Measurements from ENCODE around the gene RNU11.

The RNU11 gene

DNA sequence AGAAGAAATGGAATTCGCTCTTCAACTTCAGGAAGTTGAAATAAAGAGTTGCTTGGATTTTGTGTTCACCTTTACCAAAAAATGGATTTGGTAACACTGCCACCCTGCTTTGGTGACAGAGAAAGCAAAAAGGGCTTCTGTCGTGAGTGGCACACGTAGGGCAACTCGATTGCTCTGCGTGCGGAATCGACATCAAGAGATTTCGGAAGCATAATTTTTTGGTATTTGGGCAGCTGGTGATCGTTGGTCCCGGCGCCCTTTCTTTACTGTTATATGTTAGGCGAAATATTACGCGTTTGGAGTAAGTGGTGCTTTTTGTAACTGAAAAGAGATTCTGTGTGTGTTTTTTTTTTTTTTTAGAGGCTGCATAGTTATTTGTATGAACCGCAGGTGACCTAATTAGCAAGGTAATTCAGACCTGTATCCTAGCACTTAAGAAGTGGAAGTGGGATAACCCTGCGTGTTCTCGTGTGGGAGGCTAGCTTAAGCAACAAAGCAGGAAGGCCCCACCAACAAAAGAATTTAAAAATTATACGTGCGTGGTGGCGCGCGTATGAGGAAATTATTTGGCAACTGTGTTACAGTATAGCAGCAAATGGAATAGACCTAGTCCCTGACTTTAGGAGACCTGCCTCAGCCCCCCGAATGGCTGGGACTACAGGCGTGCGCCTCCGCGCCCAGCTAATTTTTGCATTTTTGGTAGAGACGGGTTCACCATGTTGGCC is at the start of gene RNU11:
RNU11 (plus strand) TSS at position 127 of the 725 bp plus-strand sequence.
- TF ChIP-seq, protein P1, sequence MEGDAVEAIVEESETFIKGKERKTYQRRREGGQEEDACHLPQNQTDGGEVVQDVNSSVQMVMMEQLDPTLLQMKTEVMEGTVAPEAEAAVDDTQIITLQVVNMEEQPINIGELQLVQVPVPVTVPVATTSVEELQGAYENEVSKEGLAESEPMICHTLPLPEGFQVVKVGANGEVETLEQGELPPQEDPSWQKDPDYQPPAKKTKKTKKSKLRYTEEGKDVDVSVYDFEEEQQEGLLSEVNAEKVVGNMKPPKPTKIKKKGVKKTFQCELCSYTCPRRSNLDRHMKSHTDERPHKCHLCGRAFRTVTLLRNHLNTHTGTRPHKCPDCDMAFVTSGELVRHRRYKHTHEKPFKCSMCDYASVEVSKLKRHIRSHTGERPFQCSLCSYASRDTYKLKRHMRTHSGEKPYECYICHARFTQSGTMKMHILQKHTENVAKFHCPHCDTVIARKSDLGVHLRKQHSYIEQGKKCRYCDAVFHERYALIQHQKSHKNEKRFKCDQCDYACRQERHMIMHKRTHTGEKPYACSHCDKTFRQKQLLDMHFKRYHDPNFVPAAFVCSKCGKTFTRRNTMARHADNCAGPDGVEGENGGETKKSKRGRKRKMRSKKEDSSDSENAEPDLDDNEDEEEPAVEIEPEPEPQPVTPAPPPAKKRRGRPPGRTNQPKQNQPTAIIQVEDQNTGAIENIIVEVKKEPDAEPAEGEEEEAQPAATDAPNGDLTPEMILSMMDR (IDR thresholded peaks at IDR 0.05; ENCODE audit: poor library complexity, severe bottlenecking) = no peak

DNA sequence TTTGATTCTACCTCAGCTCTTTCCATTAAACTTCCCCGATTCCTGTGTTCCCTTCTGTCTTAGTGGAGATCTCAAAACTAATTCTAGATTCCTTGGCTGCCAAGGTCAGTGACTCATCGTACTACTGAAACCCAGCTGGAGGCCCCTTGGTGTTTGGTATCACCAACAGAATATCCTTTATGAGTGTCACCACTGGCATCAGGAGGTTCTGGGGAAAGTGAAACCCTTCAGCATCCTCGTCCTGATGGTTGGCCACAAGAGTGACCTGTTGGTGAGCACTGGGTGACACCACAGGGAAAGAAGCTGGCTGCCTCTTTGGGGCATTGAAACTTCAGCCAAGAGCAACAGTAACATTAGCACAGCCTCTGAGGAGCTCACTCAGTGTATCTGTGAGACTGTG is 46.7 kb upstream of the RNU11 start:
- DNase-seq (ENCODE audit: low spot score) (no peak), ATAC-seq (ENCODE audit: low read depth) (peak; percentile 77)
- Histone ChIP-seq H3K4me1 (ENCODE audit: insufficient read depth, poor library complexity, severe bottlenecking) (peaks cover 14% of the 10 kb centered on the region), H3K27me3 (ENCODE audit: insufficient read depth, poor library complexity, severe bottlenecking) (no peaks in the 10 kb centered on the region), H3K4me3 (ENCODE audit: severe bottlenecking) (no peak overlapping the region), H3K9me3 (ENCODE audit: severe bottlenecking) (no peaks in the 10 kb centered on the region), H3K36me3 (ENCODE audit: low read depth) (peaks cover 31% of the 10 kb centered on the region), H3K27ac (ENCODE audit: poor library complexity, severe bottlenecking) (peak overlapping the region; percentile 29)
- TF ChIP-seq, protein P1 (IDR thresholded peaks at IDR 0.05; ENCODE audit: poor library complexity, severe bottlenecking) = no peak

More for the DNA sequence above, at the start of gene RNU11:
- no peaks in the 10 kb centered on the region for H3K36me3 ChIP-seq (ENCODE audit: low read depth)
- H3K27me3 ChIP-seq (ENCODE audit: insufficient read depth, poor library complexity, severe bottlenecking) = no peaks in the 10 kb centered on the region
- peaks cover 9% of the 10 kb centered on the region for H3K4me1 ChIP-seq (ENCODE audit: insufficient read depth, poor library complexity, severe bottlenecking)
- ATAC-seq (ENCODE audit: low read depth) (peak; percentile 79), DNase-seq (ENCODE audit: low spot score) (peak; percentile 84)
- H3K4me3 ChIP-seq (ENCODE audit: severe bottlenecking) = peak within 1 kb of the TSS; percentile 22
- peak within 1 kb of the TSS; percentile 70 for H3K27ac ChIP-seq (ENCODE audit: poor library complexity, severe bottlenecking)
- H3K9me3 ChIP-seq (ENCODE audit: severe bottlenecking) = no peaks in the 10 kb centered on the region

DNA sequence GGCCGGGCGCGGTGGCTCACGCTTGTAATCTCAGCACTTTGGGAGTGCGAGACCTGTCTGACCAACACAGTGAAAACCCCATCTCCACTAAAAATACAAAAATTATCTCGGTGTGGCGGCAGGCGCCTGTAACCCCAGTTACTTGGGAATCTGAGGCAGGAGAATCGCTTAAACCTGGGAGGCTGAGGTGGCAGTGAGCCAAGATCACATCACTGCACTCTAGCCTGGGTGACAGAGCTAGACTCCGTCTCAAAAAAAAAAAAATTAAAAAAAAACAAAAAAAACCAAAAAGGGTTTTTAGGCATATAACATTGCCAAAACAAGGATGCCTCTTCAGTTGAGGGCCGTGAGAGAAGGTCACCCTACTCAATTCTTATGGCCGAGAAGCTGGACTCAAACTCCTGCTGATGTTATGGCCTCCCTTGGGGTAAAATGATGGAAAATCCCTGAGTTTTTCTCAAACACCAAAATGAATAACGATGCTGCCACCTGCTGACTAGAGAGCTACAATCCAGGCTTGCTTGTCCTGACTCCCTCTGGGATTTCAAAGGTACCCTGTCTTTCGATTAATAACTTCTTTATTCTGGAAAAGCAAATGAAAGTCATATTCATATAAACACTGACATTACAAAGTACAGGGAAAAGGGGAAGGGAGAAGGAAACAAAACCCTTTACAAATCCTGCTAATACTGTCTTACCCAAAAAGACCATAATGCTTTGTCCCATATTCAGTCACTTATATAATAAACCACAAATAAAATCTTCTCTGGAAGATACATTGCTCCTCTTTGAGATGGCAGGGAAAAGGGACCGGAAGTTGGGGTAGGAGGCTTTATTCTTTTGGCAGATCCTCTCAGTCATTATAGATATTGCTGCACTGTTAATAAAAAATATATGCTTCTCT is 45.6 kb upstream of the RNU11 start:
- ATAC-seq (ENCODE audit: low read depth) (peak; percentile 52), DNase-seq (ENCODE audit: low spot score) (no peak)
- H3K4me1 ChIP-seq (ENCODE audit: insufficient read depth, poor library complexity, severe bottlenecking) = peaks cover 14% of the 10 kb centered on the region
- H3K27me3 ChIP-seq (ENCODE audit: insufficient read depth, poor library complexity, severe bottlenecking) = no peaks in the 10 kb centered on the region
- no peaks in the 10 kb centered on the region for H3K9me3 ChIP-seq (ENCODE audit: severe bottlenecking)
- H3K4me3 ChIP-seq (ENCODE audit: severe bottlenecking) = no peak overlapping the region
- peak overlapping the region; percentile 29 for H3K27ac ChIP-seq (ENCODE audit: poor library complexity, severe bottlenecking)
- TF ChIP-seq, protein P1 (IDR thresholded peaks at IDR 0.05; ENCODE audit: poor library complexity, severe bottlenecking) = peak; percentile 82
- peaks cover 38% of the 10 kb centered on the region for H3K36me3 ChIP-seq (ENCODE audit: low read depth)

DNA sequence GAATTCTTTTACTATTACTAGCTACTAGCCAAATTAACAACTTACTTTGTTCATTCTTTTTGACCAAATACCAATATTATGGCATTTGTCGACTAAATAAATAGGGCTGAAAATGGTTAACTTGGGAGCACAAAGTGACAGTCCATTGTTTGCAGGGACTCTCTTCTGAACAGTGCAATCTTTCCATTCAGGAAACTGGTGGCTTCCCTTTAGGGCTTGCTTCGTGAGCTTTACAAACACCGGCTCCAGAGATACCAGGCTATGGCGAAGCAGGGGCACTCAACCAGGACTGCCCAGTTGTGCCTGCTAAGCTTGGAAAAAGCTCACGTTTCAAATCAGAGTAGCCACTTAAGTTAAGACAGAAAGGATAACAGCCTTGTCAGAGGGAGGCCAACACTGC is 44.0 kb upstream of the RNU11 start:
- Histone ChIP-seq H3K9me3 (ENCODE audit: severe bottlenecking) (no peaks in the 10 kb centered on the region), H3K4me3 (ENCODE audit: severe bottlenecking) (no peak overlapping the region), H3K4me1 (ENCODE audit: insufficient read depth, poor library complexity, severe bottlenecking) (peaks cover 12% of the 10 kb centered on the region), H3K27me3 (ENCODE audit: insufficient read depth, poor library complexity, severe bottlenecking) (no peaks in the 10 kb centered on the region), H3K36me3 (ENCODE audit: low read depth) (peaks cover 51% of the 10 kb centered on the region), H3K27ac (ENCODE audit: poor library complexity, severe bottlenecking) (no peak overlapping the region)
- TF ChIP-seq, protein P1 (IDR thresholded peaks at IDR 0.05; ENCODE audit: poor library complexity, severe bottlenecking) = no peak
- ATAC-seq (ENCODE audit: low read depth) = no peak
- no peak for DNase-seq (ENCODE audit: low spot score)

Data from RWPE2 (cell line).